ENCODE results near the gene NCK1.
A peak's percentile ranks its signal among the peaks of the same experiment; 100 is the strongest.
"Not testable (repeated sequence)": the region's sequence is repeated elsewhere in the genome, so short reads cannot be mapped to it uniquely, and the experiment has no call there.

NCK1 gene

GRCh38 chr3:136885357-136886213 is 23.6 kb downstream of the NCK1 start:
- Mint-ChIP-seq H3K36me3 (peaks cover 17% of the 10 kb centered on the region), H3K4me1 (peaks cover 50% of the 10 kb centered on the region), H3K9me3 (peaks cover 4% of the 10 kb centered on the region), H3K27ac (no peak overlapping the region), H3K4me3 (no peak overlapping the region), H3K27me3 (no peaks in the 10 kb centered on the region)
- DNase-seq (ENCODE audit: low spot score in 2 of 2), result no peak
- ATAC-seq (ENCODE audit: low read depth), result no peak

DNA sequence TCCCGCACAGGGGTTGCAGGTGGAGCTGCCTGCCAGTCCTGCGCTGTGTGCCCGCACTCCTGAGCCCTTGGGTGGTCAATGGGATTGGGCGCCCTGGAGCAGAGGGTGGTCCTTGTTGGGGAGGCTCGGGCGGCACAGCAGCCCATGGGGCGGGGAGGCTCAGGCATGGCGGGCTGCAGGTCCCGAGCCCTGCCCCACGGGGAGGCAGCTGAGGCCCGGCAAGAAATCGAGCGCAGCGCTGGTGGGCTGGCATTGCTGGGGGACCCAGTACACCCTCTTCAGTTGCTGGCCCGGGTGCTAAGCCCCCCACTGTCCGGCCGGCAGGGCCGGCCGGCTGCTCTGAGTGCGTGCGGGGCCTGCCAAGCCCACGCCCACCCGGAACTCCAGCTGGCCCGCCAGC is 27.9 kb downstream of the NCK1 start:
- DNase-seq (ENCODE audit: low spot score in 2 of 2) (no peak), ATAC-seq (ENCODE audit: low read depth) (no peak)
- Mint-ChIP-seq H3K9me3 (peaks cover 3% of the 10 kb centered on the region), H3K27me3 (no peaks in the 10 kb centered on the region), H3K4me1 (peaks cover 46% of the 10 kb centered on the region), H3K4me3 (no peak overlapping the region), H3K36me3 (peaks cover 26% of the 10 kb centered on the region), H3K27ac (no peak overlapping the region)

DNA sequence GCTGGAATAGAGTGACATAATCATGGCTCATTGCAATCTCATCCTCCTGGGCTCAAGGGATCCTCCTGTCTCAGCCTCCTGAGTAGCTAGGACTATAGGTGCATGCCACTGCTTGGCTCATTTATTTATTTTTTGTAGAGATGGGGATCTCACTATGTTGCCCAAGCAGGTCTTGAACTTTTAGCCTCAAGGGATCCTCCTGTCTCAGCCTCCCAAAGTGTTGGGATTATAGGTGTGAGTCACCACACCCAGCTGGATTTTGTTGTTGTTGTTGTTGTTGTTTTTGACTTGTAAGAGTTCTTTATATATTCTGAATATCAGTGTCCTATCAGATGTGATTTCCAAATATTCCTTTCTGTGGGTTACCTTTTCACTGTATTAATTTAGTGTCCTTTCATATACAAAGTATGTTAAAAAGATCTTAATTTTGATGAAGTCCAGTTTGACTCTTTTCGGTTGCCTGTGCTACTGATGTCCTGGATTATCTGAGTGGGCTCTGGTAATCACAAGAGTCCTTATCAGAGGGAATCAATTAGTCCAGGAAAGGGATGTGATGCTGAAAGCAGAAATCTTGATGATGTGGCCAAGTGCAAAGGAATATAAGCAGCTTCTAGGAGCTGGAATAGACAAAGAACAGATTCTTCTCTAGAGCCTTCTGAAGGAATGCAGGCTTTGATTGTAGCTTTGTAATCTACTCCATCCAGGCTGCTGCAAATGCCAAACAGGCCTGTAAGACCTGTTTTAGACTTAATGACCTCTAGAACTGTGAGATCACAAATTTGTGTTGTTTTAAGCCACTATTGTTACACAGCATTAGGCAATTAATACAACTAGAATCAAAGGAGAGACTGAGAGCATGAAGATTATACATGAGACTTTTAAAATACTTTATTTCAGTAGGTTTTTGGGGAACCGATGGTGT is 30.2 kb downstream of the NCK1 start:
- Mint-ChIP-seq H3K27me3 (no peaks in the 10 kb centered on the region), H3K9me3 (peaks cover 3% of the 10 kb centered on the region), H3K4me3 (no peak overlapping the region), H3K27ac (no peak overlapping the region), H3K36me3 (peaks cover 26% of the 10 kb centered on the region), H3K4me1 (peaks cover 38% of the 10 kb centered on the region)
- no peak for ATAC-seq (ENCODE audit: low read depth)
- DNase-seq (ENCODE audit: low spot score in 2 of 2), result no peak

DNA sequence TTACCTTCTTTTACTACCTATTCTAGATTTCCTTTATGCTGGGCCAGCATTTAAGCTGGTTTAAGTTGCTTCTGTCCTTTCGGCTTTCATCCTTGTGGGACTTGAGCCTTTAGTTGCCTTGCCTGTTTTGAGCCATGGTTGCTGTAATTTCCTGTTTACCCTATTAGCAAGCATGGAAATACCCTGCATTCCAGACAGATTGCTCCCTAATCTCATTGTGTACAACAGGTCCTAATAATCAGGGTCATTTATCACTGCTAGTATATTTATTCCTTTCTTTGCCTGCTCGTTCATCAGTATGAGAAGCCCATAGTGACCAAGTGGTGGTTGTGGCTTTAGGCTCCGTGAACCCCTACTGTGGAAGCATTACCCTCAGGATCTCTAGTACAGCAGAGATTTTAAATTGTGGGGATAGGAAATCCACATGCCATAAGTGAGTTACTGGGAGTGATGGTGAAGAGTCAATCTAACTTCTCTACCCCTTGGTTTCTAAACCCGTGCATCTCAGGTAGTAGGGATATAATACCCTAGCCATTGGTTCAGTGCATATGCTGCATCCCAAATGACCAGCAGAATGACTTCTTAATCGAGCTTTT is 31.9 kb downstream of the NCK1 start:
- Mint-ChIP-seq H3K4me3 (no peak overlapping the region), H3K9me3 (peaks cover 3% of the 10 kb centered on the region), H3K36me3 (peaks cover 25% of the 10 kb centered on the region), H3K27me3 (no peaks in the 10 kb centered on the region), H3K27ac (no peak overlapping the region), H3K4me1 (peaks cover 35% of the 10 kb centered on the region)
- ATAC-seq (ENCODE audit: low read depth) (no peak), DNase-seq (ENCODE audit: low spot score in 2 of 2) (no peak)

GRCh38 chr3:136897171-136897570 is 35.2 kb downstream of the NCK1 start:
- H3K4me1 Mint-ChIP-seq, result peaks cover 58% of the 10 kb centered on the region
- DNase-seq (ENCODE audit: low spot score in 2 of 2); H3K4me3 Mint-ChIP-seq; H3K9me3 Mint-ChIP-seq; H3K27me3 Mint-ChIP-seq; ATAC-seq (ENCODE audit: low read depth): not testable (repeated sequence)
- peaks cover 23% of the 10 kb centered on the region for H3K36me3 Mint-ChIP-seq
- H3K27ac Mint-ChIP-seq, result peak overlapping the region; percentile 49

DNA sequence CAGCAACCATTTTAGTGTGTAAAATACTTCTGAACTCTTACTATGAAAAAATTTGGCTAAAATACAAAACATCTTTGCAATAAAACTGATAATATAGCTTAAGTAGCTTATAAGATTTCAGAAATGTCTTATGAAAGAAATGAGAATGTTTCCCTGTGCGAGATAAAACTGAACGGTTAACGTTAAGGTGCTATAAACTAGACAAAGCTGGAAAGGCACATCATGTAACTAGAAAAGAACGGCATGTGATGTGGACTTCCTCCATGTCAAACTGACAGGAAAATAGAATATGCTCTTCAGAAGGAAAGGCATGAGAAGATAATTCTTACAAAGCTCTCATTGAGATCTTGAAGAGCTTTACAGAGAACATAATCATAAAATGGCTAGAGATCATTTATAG is 36.5 kb downstream of the NCK1 start:
- no peaks in the 10 kb centered on the region for H3K27me3 Mint-ChIP-seq
- peaks cover 17% of the 10 kb centered on the region for H3K36me3 Mint-ChIP-seq
- H3K4me3 Mint-ChIP-seq, result no peak overlapping the region
- H3K27ac Mint-ChIP-seq, result peak overlapping the region; percentile 26
- no peak for DNase-seq (ENCODE audit: low spot score in 2 of 2)
- ATAC-seq (ENCODE audit: low read depth), result no peak
- H3K9me3 Mint-ChIP-seq, result peaks cover 6% of the 10 kb centered on the region
- H3K4me1 Mint-ChIP-seq, result peaks cover 54% of the 10 kb centered on the region

- DNase-seq (ENCODE audit: low spot score in 2 of 2) (no peak), ATAC-seq (ENCODE audit: low read depth) (no peak)
- Mint-ChIP-seq H3K36me3 (peaks cover 20% of the 10 kb centered on the region), H3K4me3 (no peak overlapping the region), H3K9me3 (peaks cover 9% of the 10 kb centered on the region), H3K27ac (peak overlapping the region; percentile 26), H3K4me1 (peaks cover 50% of the 10 kb centered on the region), H3K27me3 (no peaks in the 10 kb centered on the region)
These were observed 36.9 kb downstream of the NCK1 start for GRCh38 chr3:136898954-136899353.

DNA sequence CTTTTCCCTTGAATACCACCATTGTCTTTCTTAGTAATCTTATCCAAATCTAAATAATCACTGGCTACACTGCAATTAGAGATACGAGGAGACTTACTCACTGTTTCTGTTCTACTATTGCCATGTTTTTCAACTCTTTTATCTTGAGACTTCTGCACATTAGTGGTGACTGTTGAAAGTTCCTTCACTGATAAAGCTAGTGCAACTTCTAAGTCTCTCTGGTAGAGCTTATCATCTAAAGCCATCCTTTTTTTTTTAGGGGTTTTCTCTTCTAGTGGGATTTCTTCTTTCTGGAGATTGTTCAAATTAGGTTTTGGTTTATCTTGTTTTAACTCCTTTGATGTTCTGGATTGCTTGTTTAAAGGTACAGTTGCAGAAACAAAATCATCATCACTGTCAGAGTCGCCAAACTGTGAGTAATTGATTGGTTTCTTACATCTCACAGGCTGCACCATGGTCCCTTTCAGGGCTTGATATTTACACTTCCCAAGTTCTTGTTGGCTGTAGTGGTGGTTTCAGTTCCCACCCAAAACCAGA is 37.7 kb downstream of the NCK1 start:
- no peak for DNase-seq (ENCODE audit: low spot score in 2 of 2)
- Mint-ChIP-seq H3K9me3 (peaks cover 9% of the 10 kb centered on the region), H3K4me3 (no peak overlapping the region), H3K27ac (peak overlapping the region; percentile 26), H3K4me1 (peaks cover 49% of the 10 kb centered on the region), H3K27me3 (no peaks in the 10 kb centered on the region), H3K36me3 (peaks cover 20% of the 10 kb centered on the region)
- no peak for ATAC-seq (ENCODE audit: low read depth)

DNA sequence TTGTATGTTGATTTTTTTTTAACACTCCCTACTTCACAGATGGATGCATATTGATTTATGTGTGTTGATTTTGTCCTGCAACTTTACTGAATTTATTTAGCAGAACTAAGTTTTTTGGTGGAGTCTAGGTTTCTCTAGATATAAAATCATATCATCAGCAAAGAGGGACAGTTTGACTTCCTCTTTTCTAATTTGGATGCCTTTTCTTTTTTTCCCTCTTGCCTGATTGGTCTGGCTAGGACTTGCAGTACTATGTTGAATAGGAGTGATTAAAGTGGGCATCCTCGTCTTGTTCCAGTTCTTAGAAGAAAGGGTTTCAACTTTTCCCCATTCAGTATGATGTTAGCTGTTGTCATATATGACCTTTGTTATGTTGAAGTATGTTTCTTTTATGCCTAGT is 38.7 kb downstream of the NCK1 start:
- peaks cover 49% of the 10 kb centered on the region for H3K4me1 Mint-ChIP-seq
- peaks cover 22% of the 10 kb centered on the region for H3K36me3 Mint-ChIP-seq
- DNase-seq (ENCODE audit: low spot score in 2 of 2); H3K9me3 Mint-ChIP-seq; H3K27me3 Mint-ChIP-seq: not testable (repeated sequence)
- H3K4me3 Mint-ChIP-seq, result peak overlapping the region; percentile 35
- peak; percentile 67 for ATAC-seq (ENCODE audit: low read depth)
- peak overlapping the region; percentile 26 for H3K27ac Mint-ChIP-seq

- H3K4me3 Mint-ChIP-seq, result no peak overlapping the region
These were observed 39.4 kb downstream of the NCK1 start for GRCh38 chr3:136901391-136901790.

DNA sequence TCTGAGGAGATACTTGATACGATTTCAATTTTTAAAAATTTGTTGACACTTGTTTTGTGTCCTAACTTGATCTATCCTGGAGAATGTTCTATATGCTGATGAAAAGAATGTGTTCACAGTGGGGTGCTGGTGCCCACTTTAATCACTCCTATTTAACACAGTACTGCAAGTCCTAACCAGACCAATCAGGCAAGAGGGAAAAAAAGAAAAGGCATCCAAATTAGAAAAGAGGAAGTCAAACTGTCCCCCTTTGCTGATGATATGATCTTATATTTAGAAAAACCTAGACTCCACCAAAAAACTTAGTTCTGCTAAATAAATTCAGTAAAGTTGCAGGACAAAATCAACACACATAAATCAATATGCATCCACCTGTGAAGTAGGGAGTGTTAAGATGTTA is 40.5 kb downstream of the NCK1 start:
- Mint-ChIP-seq H3K36me3 (peaks cover 24% of the 10 kb centered on the region), H3K4me1 (peaks cover 55% of the 10 kb centered on the region), H3K27ac (peak overlapping the region; percentile 40)
- not testable (repeated sequence) for H3K4me3 Mint-ChIP-seq; DNase-seq (ENCODE audit: low spot score in 2 of 2); ATAC-seq (ENCODE audit: low read depth); H3K9me3 Mint-ChIP-seq; H3K27me3 Mint-ChIP-seq

More at GRCh38 chr3:136901391-136901790, 39.4 kb downstream of the NCK1 start:
- Mint-ChIP-seq H3K4me1 (peaks cover 48% of the 10 kb centered on the region), H3K27ac (peak overlapping the region; percentile 26), H3K27me3 (no peaks in the 10 kb centered on the region), H3K9me3 (peaks cover 9% of the 10 kb centered on the region), H3K36me3 (peaks cover 23% of the 10 kb centered on the region)
- DNase-seq (ENCODE audit: low spot score in 2 of 2) (no peak), ATAC-seq (ENCODE audit: low read depth) (no peak)

DNA sequence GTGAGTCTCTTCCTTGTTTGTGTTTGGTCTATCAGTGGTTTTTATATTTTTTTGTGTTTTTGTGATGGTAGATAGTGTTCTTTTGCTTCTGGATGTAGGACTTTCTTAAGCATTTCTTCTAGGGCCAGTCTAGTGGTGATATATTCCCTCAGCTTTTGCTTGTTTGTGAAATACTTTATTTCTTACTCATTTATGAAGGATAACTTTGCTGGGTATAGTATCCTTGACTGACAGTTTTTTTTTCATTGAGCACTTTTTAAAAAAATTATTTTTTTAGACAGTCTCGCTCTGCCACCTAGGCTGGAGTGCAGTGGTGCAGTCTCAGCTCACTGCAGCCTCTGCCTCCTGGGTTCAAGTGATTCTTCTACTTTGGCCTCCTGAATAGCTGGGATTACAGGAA is 41.9 kb downstream of the NCK1 start:
- no peak for ATAC-seq (ENCODE audit: low read depth)
- H3K27ac Mint-ChIP-seq, result no peak overlapping the region
- H3K27me3 Mint-ChIP-seq, result no peaks in the 10 kb centered on the region

GRCh38 chr3:136904746-136905145 is 42.7 kb downstream of the NCK1 start:
- ATAC-seq (ENCODE audit: low read depth) (no peak), DNase-seq (ENCODE audit: low spot score in 2 of 2) (no peak)
- Mint-ChIP-seq H3K27me3 (no peaks in the 10 kb centered on the region), H3K36me3 (peaks cover 18% of the 10 kb centered on the region), H3K27ac (no peak overlapping the region), H3K4me3 (no peak overlapping the region), H3K4me1 (peaks cover 58% of the 10 kb centered on the region), H3K9me3 (peaks cover 9% of the 10 kb centered on the region)

More for the DNA sequence above, 41.9 kb downstream of the NCK1 start:
- peaks cover 9% of the 10 kb centered on the region for H3K9me3 Mint-ChIP-seq
- peaks cover 22% of the 10 kb centered on the region for H3K36me3 Mint-ChIP-seq
- H3K4me1 Mint-ChIP-seq, result peaks cover 58% of the 10 kb centered on the region
- no peak for DNase-seq (ENCODE audit: low spot score in 2 of 2)
- H3K4me3 Mint-ChIP-seq, result no peak overlapping the region

All from memory B cell (primary cell).